Activated naive CD8-positive, alpha-beta T cell treated with anti-CD3 and anti-CD28 coated beads for 36 hours (primary cell): ENCODE measurements around the gene CCDC60. TPM values are rescaled to one million over a fixed set of nuclear protein-coding genes. Genes with fewer than 3 reads are reported as not detected.

ENCODE experiments used
- DNase-seq: peaks from one replicate; pipeline ENCODE4 v3.0.0; 2021
- H3K27ac Mint-ChIP-seq: one replicate; pipeline ENCODE4 v1.8.0; 2022; ENCODE audit warnings: mild to moderate bottlenecking, moderate library complexity, mixed read lengths
- H3K27me3 Mint-ChIP-seq: one replicate; pipeline ENCODE4 v1.8.0; 2022; ENCODE audit warnings: mild to moderate bottlenecking, mixed read lengths
- H3K36me3 Mint-ChIP-seq: one replicate; pipeline ENCODE4 v1.8.0; 2021; ENCODE audit warnings: mild to moderate bottlenecking, mixed read lengths
- H3K4me1 Mint-ChIP-seq: one replicate; pipeline ENCODE4 v1.8.0; 2021; ENCODE audit warnings: mixed read lengths
- H3K4me3 Mint-ChIP-seq: one replicate; pipeline ENCODE4 v1.8.0; 2022; ENCODE audit warnings: mild to moderate bottlenecking, moderate library complexity, mixed read lengths
- H3K9me3 Mint-ChIP-seq: one replicate; pipeline ENCODE4 v1.8.0; 2022; ENCODE audit warnings: mixed read lengths
- total RNA-seq, 2 experiments: library from RNA; stranded (reverse); gene quantifications; one replicate each; pipeline ENCODE4 v1.2.3, GENCODE V29; 2021

CCDC60 gene
- total RNA-seq, 2 experiments from 2014 or later, result not detected

DNA sequence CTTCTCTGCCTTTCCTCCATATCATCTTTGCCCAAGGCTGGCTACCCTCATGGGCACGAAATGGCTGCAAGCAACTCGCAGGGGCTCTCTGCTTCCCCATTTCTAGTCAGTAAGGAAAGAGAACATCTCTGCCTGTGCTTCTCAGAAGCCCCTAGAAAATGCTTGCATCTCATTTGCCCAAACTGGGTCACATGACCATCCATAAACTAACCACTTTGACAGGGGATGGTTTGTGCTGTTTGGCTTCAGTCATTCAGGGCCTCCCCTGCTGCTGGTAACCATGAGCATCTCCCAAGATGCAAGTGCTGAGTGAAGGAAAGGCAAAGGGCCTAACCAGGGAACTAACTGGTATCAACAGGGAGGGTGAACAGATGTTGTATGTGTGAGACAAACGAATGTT, 91.1 kb downstream of the CCDC60 start:
- H3K4me1 Mint-ChIP-seq, result no peaks in the 10 kb centered on the region

DNA sequence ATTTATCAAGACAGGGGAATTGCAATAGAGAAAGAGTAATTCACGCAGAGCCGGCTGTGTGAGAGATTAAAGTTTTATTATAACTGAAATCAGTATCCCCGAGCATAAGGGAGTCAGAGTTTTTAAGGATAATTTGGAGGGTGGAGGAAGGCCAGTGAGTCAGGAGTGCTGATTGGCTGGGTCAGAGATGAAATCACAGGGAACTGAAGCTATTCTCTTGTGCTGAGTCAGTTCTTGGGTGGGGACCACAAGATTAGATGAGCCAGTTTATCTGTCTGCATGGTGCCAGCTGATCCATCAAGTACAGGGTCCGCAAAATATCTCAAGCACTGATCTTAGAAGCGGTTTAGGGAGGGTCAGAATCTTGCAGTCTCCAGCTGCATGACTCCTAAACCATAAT, 96.6 kb downstream of the CCDC60 start:
- no peak overlapping the region for H3K27ac Mint-ChIP-seq
- H3K9me3 Mint-ChIP-seq, result peaks cover 5% of the 10 kb centered on the region
- H3K4me1 Mint-ChIP-seq, result no peaks in the 10 kb centered on the region
- no peak for DNase-seq
- no peaks in the 10 kb centered on the region for H3K36me3 Mint-ChIP-seq
- H3K4me3 Mint-ChIP-seq, result no peak overlapping the region
- peaks cover 12% of the 10 kb centered on the region for H3K27me3 Mint-ChIP-seq

More for the DNA sequence above, 91.1 kb downstream of the CCDC60 start:
- no peak for DNase-seq
- H3K27me3 Mint-ChIP-seq, result peaks cover 17% of the 10 kb centered on the region
- no peak overlapping the region for H3K27ac Mint-ChIP-seq
- no peaks in the 10 kb centered on the region for H3K36me3 Mint-ChIP-seq
- H3K9me3 Mint-ChIP-seq, result peaks cover under 1% of the 10 kb centered on the region
- no peak overlapping the region for H3K4me3 Mint-ChIP-seq

GRCh38 chr12:119432949-119433348, 98.4 kb downstream of the CCDC60 start:
- Mint-ChIP-seq H3K9me3 (peaks cover 5% of the 10 kb centered on the region), H3K4me1 (no peaks in the 10 kb centered on the region), H3K36me3 (no peaks in the 10 kb centered on the region), H3K27me3 (peaks cover 11% of the 10 kb centered on the region), H3K27ac (no peak overlapping the region), H3K4me3 (no peak overlapping the region)
- DNase-seq, result no peak

DNA sequence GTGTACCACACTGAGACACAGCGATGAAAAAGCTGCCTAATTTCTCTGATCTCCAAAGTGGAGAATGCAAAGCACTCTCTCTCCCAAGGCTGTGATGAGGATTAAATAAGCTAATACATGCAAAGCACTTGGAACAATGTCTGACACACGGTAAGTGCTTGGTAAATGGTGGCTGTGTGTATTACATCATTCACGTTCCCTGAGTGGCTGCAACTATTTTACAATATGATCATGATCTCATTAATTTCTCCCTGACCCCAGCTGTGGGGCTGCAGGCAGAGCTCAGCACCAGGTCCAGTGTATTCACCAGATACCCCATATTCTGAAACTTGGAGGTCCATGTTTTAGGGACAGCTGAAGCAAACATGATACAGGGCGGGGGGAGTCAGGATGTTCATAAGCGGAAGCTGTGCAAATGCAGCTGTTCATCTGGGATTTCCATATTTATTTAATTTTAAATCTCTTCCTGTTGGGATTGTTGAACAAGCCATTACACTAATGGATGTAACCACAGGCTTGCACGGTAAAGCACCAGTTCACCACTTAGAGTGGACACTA, 106.4 kb downstream of the CCDC60 start:
- Mint-ChIP-seq H3K4me3 (no peak overlapping the region), H3K27ac (no peak overlapping the region), H3K36me3 (no peaks in the 10 kb centered on the region), H3K4me1 (peaks cover 4% of the 10 kb centered on the region), H3K9me3 (no peaks in the 10 kb centered on the region), H3K27me3 (peaks cover 28% of the 10 kb centered on the region)
- no peak for DNase-seq

- Mint-ChIP-seq H3K36me3 (no peaks in the 10 kb centered on the region), H3K9me3 (no peaks in the 10 kb centered on the region), H3K4me3 (no peak overlapping the region), H3K27ac (no peak overlapping the region), H3K4me1 (peaks cover 4% of the 10 kb centered on the region), H3K27me3 (peaks cover 14% of the 10 kb centered on the region)
- DNase-seq, result peak; percentile 34
Observed at GRCh38 chr12:119444462-119445044, 110.0 kb downstream of the CCDC60 start.

- Mint-ChIP-seq H3K27ac (no peak overlapping the region), H3K27me3 (peaks cover 5% of the 10 kb centered on the region), H3K4me1 (peaks cover 4% of the 10 kb centered on the region), H3K9me3 (no peaks in the 10 kb centered on the region), H3K4me3 (no peak overlapping the region), H3K36me3 (no peaks in the 10 kb centered on the region)
- DNase-seq, result no peak
Observed at GRCh38 chr12:119446459-119446858, 111.9 kb downstream of the CCDC60 start.

DNA sequence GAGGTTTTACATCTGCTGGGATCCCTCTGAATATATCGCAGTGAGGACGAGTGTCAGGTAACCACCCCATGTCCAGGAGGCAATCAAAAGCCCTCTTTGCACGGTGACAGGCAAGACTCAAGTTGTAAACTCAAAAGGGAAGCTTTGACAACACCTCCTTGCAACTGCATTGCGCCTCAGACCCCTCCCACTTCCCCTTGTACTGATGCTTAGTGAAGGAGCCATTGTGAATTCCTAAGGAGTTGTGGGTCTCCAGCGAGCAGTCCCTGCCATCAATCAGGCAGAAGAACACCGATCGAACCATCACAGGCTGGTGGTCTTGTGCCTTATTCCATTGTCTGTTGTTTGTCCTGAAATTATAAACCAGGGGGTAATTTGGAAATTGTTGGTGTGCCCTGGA, 112.6 kb downstream of the CCDC60 start:
- H3K4me1 Mint-ChIP-seq, result peaks cover 4% of the 10 kb centered on the region
- peaks cover 5% of the 10 kb centered on the region for H3K27me3 Mint-ChIP-seq
- H3K27ac Mint-ChIP-seq, result no peak overlapping the region
- no peak for DNase-seq
- H3K36me3 Mint-ChIP-seq, result no peaks in the 10 kb centered on the region
- no peak overlapping the region for H3K4me3 Mint-ChIP-seq
- H3K9me3 Mint-ChIP-seq, result no peaks in the 10 kb centered on the region

- Mint-ChIP-seq H3K4me1 (peaks cover 4% of the 10 kb centered on the region), H3K36me3 (no peaks in the 10 kb centered on the region), H3K27ac (no peak overlapping the region), H3K27me3 (peaks cover 5% of the 10 kb centered on the region), H3K4me3 (no peak overlapping the region), H3K9me3 (no peaks in the 10 kb centered on the region)
- no peak for DNase-seq
Observed at GRCh38 chr12:119447618-119448017, 113.1 kb downstream of the CCDC60 start.

GRCh38 chr12:119448611-119449131, 114.1 kb downstream of the CCDC60 start:
- peaks cover 4% of the 10 kb centered on the region for H3K4me1 Mint-ChIP-seq
- H3K36me3 Mint-ChIP-seq, result no peaks in the 10 kb centered on the region
- no peaks in the 10 kb centered on the region for H3K9me3 Mint-ChIP-seq
- H3K27ac Mint-ChIP-seq, result no peak overlapping the region
- DNase-seq, result no peak
- no peak overlapping the region for H3K4me3 Mint-ChIP-seq
- peaks cover 5% of the 10 kb centered on the region for H3K27me3 Mint-ChIP-seq

- Mint-ChIP-seq H3K36me3 (no peaks in the 10 kb centered on the region), H3K27me3 (peaks cover 12% of the 10 kb centered on the region), H3K4me3 (no peak overlapping the region), H3K9me3 (no peaks in the 10 kb centered on the region), H3K27ac (no peak overlapping the region), H3K4me1 (no peaks in the 10 kb centered on the region)
- no peak for DNase-seq
Observed at GRCh38 chr12:119450771-119451170, 116.2 kb downstream of the CCDC60 start.

- DNase-seq, result no peak
- Mint-ChIP-seq H3K27ac (no peak overlapping the region), H3K27me3 (peaks cover 18% of the 10 kb centered on the region), H3K4me1 (no peaks in the 10 kb centered on the region), H3K36me3 (no peaks in the 10 kb centered on the region), H3K9me3 (peaks cover 3% of the 10 kb centered on the region), H3K4me3 (no peak overlapping the region)
Observed at GRCh38 chr12:119456824-119457223, 122.3 kb downstream of the CCDC60 start.

DNA sequence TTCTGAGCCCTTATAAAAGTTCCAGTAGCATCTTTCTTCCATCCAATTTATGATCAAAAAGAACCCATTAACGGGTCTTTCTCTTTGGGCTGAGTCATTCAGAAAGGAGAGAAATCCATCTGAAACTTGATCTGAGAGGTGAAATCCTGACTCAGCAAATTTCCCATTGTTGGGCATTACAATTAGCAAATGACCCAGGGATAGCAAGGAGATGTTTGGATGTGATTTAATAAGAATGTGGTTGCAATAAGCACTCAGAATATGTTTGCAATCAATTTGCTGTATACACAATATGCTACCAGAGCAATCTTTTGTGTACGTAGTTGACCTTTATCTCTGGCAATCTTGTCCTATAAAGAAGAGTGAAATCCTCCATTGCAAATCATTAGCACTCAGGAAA, 122.7 kb downstream of the CCDC60 start:
- no peaks in the 10 kb centered on the region for H3K4me1 Mint-ChIP-seq
- H3K4me3 Mint-ChIP-seq, result no peak overlapping the region
- no peak overlapping the region for H3K27ac Mint-ChIP-seq
- peaks cover 18% of the 10 kb centered on the region for H3K27me3 Mint-ChIP-seq
- no peaks in the 10 kb centered on the region for H3K36me3 Mint-ChIP-seq
- H3K9me3 Mint-ChIP-seq, result peaks cover 3% of the 10 kb centered on the region
- DNase-seq, result no peak

DNA sequence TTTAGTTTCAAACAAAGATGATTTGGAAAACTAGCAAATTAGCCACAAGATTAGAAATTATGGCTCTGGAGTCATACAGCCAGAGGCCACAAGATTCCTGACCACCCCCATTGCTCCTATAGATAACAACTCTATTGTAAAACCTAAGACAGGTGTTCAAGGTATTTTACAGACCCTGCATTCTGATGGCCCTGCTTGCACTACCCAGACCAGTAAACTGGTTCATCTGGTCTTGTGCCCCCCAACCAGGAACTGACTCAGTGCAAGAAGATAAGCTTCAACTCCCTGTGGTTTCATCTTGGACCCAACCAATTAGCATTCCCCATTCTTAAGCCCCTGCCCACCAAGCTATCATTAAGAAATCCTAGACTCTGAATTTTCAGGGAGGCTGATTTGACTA, 125.0 kb downstream of the CCDC60 start:
- H3K4me1 Mint-ChIP-seq, result no peaks in the 10 kb centered on the region
- H3K4me3 Mint-ChIP-seq, result no peak overlapping the region
- peaks cover 17% of the 10 kb centered on the region for H3K27me3 Mint-ChIP-seq
- no peaks in the 10 kb centered on the region for H3K36me3 Mint-ChIP-seq
- H3K9me3 Mint-ChIP-seq, result peaks cover 3% of the 10 kb centered on the region
- no peak for DNase-seq
- no peak overlapping the region for H3K27ac Mint-ChIP-seq

GRCh38 chr12:119460876-119461275, 126.3 kb downstream of the CCDC60 start:
- H3K36me3 Mint-ChIP-seq, result no peaks in the 10 kb centered on the region
- peaks cover 3% of the 10 kb centered on the region for H3K9me3 Mint-ChIP-seq
- no peak overlapping the region for H3K4me3 Mint-ChIP-seq
- no peak overlapping the region for H3K27ac Mint-ChIP-seq
- peaks cover 13% of the 10 kb centered on the region for H3K27me3 Mint-ChIP-seq
- H3K4me1 Mint-ChIP-seq, result no peaks in the 10 kb centered on the region
- no peak for DNase-seq

- H3K36me3 Mint-ChIP-seq, result no peaks in the 10 kb centered on the region
Observed at GRCh38 chr12:119461636-119462214, 127.2 kb downstream of the CCDC60 start.

More at GRCh38 chr12:119461636-119462214, 127.2 kb downstream of the CCDC60 start:
- H3K27me3 Mint-ChIP-seq, result peaks cover 13% of the 10 kb centered on the region
- H3K9me3 Mint-ChIP-seq, result peaks cover 3% of the 10 kb centered on the region
- H3K4me3 Mint-ChIP-seq, result no peak overlapping the region
- no peak overlapping the region for H3K27ac Mint-ChIP-seq
- no peak for DNase-seq
- no peaks in the 10 kb centered on the region for H3K4me1 Mint-ChIP-seq
